SK-N-SH treated with all-trans-retinoic acid at 6 μM for 48 hours (cell line): ENCODE data around the gene BEST3.

ENCODE experiments used
- ATAC-seq: fragments of 200-7000 bp; cut with Tn5 transposase; 3 replicates; pipeline ENCODE4 v1.9.1; 2020; ENCODE audit warnings: mild to moderate bottlenecking, moderate library complexity
- ARNTL ChIP-seq: fragments of 450-650 bp; formaldehyde crosslinking; IDR thresholded peaks from 2 replicates; pipeline ENCODE4 v1.5.0; 2020; ENCODE audit warnings: low read depth, mild to moderate bottlenecking, moderate library complexity, borderline replicate concordance
- BACH2 ChIP-seq: fragments of 250-450 bp; sonication (Bioruptor Pico); IDR thresholded peaks from 2 replicates; pipeline ENCODE4 v1.9.0; 2021; ENCODE audit warnings: mild to moderate bottlenecking, borderline replicate concordance
- CREB5 ChIP-seq: fragments of 250-450 bp; sonication (Bioruptor Pico); IDR thresholded peaks from 2 replicates; pipeline ENCODE4 v1.5.1; 2020; ENCODE audit warnings: low read depth, mild to moderate bottlenecking, moderate library complexity
- CSDC2 ChIP-seq: fragments of 250-450 bp; sonication (Bioruptor Pico); IDR thresholded peaks from 2 replicates; pipeline ENCODE4 v1.5.0; 2020; ENCODE audit warnings: mild to moderate bottlenecking, moderate library complexity
- GLIS3 ChIP-seq: fragments of 250-450 bp; sonication (Bioruptor Pico); IDR thresholded peaks from 2 replicates; pipeline ENCODE4 v1.5.0; 2020; ENCODE audit warnings: mild to moderate bottlenecking, moderate library complexity
- ISL1 ChIP-seq: fragments of 250-450 bp; sonication (Bioruptor Pico); IDR thresholded peaks from 2 replicates; pipeline ENCODE4 v2.1.2; 2022; ENCODE audit warnings: mild to moderate bottlenecking, moderate library complexity
- OSR1 ChIP-seq: fragments of 250-450 bp; sonication (Bioruptor Pico); IDR thresholded peaks from 2 replicates; pipeline ENCODE4 v1.8.0; 2022; ENCODE audit warnings: moderate library complexity, mild to moderate bottlenecking, inconsistent platforms
- PATZ1 ChIP-seq: fragments of 250-450 bp; sonication (Bioruptor Pico); IDR thresholded peaks from 2 replicates; pipeline ENCODE4 v1.8.0; 2020; ENCODE audit warnings: mild to moderate bottlenecking, moderate library complexity, borderline replicate concordance
- PPARA ChIP-seq: fragments of 250-450 bp; sonication (Bioruptor Pico); IDR thresholded peaks from 2 replicates; pipeline ENCODE4 v1.5.0; 2020; ENCODE audit warnings: mild to moderate bottlenecking, borderline replicate concordance
- SNAI2 ChIP-seq: fragments of 250-450 bp; sonication (Bioruptor Pico); IDR thresholded peaks from 2 replicates; pipeline ENCODE4 v1.5.0; 2020; ENCODE audit warnings: mild to moderate bottlenecking, moderate library complexity
- TCF4 ChIP-seq: fragments of 250-450 bp; sonication (Bioruptor Pico); IDR thresholded peaks from 2 replicates; pipeline ENCODE4 v1.8.0; 2021; ENCODE audit warnings: mild to moderate bottlenecking, moderate library complexity, borderline replicate concordance
- TOX ChIP-seq: fragments of 250-450 bp; sonication (Bioruptor Pico); IDR thresholded peaks from 2 replicates; pipeline ENCODE4 v1.8.0; 2021; ENCODE audit warnings: mild to moderate bottlenecking, moderate library complexity, borderline replicate concordance
- ZC3H10 ChIP-seq: fragments of 250-450 bp; sonication (Bioruptor Pico); IDR thresholded peaks from 2 replicates; pipeline ENCODE4 v1.5.1; 2021; ENCODE audit warnings: mild to moderate bottlenecking, moderate library complexity
- ZFP30 ChIP-seq: fragments of 450-650 bp; formaldehyde crosslinking; IDR thresholded peaks from 2 replicates; pipeline ENCODE4 v1.5.0; 2022; ENCODE audit warnings: mild to moderate bottlenecking, moderate library complexity
- ZNF565 ChIP-seq: fragments of 450-650 bp; formaldehyde crosslinking; conservative IDR thresholded peaks from 2 replicates; pipeline ENCODE4 v1.5.0; 2020; ENCODE audit warnings: low read depth, mild to moderate bottlenecking, moderate library complexity
- ZNF70 ChIP-seq: fragments of 450-650 bp; formaldehyde crosslinking; IDR thresholded peaks from 2 replicates; pipeline ENCODE4 v1.5.0; 2020; ENCODE audit warnings: mild to moderate bottlenecking, moderate library complexity
- ZNF8 ChIP-seq: fragments of 450-650 bp; formaldehyde crosslinking; IDR thresholded peaks from 2 replicates; pipeline ENCODE4 v1.5.0; 2020; ENCODE audit warnings: mild to moderate bottlenecking, moderate library complexity
- TF ChIP-seq, protein P1 (sequence below): fragments of 250-450 bp; sonication (Bioruptor Pico); IDR thresholded peaks from 2 replicates; pipeline ENCODE4 v1.8.0; 2021; ENCODE audit warnings: low read depth, mild to moderate bottlenecking, moderate library complexity, borderline replicate concordance
- TF ChIP-seq, protein P2 (sequence below): fragments of 250-450 bp; sonication (Bioruptor Pico); IDR thresholded peaks from 2 replicates; pipeline ENCODE4 v1.5.0; 2020; ENCODE audit warnings: mild to moderate bottlenecking, moderate library complexity

Gene BEST3

DNA sequence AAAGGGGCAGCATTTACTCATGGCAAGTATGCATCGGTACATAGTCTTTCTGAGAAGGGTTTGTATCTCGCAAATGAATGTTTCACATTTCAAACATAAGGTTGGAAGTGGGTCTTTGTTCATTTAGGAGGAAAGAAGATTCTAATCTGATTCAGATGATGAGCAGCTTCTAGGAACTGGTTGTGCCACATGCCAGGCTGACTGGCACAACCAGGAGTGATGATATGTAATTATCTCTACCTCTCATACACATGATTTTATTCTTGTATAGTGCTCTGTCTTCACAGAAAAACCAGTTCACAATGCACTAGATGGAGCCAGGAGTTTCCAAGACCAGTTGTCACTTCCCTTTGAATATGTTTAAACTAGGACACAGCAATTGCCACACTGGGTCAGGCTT, 13.7 kb upstream of the BEST3 start:
- ATAC-seq: no peak

GRCh38 chr12:69708649-69709048, 9.5 kb upstream of the BEST3 start:
- ATAC-seq: no peak
- TF ChIP-seq CSDC2 (CRISPR knock-in tag) (no peak), TOX (CRISPR knock-in tag) (no peak), PATZ1 (CRISPR knock-in tag) (no peak)

More for the DNA sequence above, 13.7 kb upstream of the BEST3 start:
- no peak for TF ChIP-seq PATZ1 (CRISPR knock-in tag)

- ATAC-seq: no peak
- TF ChIP-seq OSR1 (CRISPR knock-in tag) (no peak), TOX (CRISPR knock-in tag) (no peak), ZC3H10 (CRISPR knock-in tag) (no peak), BACH2 (no peak), SNAI2 (CRISPR knock-in tag) (no peak), TCF4 (CRISPR knock-in tag) (no peak), CREB5 (CRISPR knock-in tag) (no peak), PPARA (CRISPR knock-in tag) (no peak)
- TF ChIP-seq, protein P1, sequence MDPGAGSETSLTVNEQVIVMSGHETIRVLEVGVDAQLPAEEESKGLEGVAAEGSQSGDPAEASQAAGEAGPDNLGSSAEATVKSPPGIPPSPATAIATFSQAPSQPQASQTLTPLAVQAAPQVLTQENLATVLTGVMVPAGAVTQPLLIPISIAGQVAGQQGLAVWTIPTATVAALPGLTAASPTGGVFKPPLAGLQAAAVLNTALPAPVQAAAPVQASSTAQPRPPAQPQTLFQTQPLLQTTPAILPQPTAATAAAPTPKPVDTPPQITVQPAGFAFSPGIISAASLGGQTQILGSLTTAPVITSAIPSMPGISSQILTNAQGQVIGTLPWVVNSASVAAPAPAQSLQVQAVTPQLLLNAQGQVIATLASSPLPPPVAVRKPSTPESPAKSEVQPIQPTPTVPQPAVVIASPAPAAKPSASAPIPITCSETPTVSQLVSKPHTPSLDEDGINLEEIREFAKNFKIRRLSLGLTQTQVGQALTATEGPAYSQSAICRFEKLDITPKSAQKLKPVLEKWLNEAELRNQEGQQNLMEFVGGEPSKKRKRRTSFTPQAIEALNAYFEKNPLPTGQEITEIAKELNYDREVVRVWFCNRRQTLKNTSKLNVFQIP (CRISPR knock-in tag): no peak
Observed at GRCh38 chr12:69704357-69704756, 5.3 kb upstream of the BEST3 start.

DNA sequence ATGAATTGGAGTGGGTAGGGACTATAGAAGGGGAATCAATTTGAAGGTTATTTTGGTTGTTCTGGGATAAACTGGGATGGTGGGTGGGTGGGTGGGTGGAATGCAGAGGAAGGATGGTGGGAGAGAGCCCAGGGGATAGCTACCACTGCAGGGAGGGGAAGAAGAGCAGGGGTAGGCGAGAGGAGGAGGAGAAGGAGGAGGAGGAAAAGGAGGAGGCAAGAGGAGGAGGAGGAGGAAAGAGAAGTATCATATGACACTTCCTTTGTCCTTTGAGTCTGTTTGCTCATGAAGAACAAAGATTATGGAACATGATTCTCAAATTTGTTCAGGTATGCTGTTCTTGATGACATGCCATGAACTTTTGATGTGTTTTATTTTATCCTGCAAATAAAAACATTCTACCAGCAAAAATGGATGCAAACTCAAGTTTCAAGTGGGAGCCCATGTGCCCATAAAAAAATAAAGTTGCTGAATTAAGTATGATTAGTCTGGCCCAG, 4.1 kb upstream of the BEST3 start:
- no peak for TF ChIP-seq ISL1
- ATAC-seq: no peak

- TF ChIP-seq, protein P1 (CRISPR knock-in tag): no peak
- no peak for TF ChIP-seq BACH2
- TF ChIP-seq ZNF8 (CRISPR knock-in tag): no peak
- TF ChIP-seq ARNTL (CRISPR knock-in tag): no peak
- no peak for ATAC-seq
Observed at GRCh38 chr12:69701826-69702225, 2.7 kb upstream of the BEST3 start.

DNA sequence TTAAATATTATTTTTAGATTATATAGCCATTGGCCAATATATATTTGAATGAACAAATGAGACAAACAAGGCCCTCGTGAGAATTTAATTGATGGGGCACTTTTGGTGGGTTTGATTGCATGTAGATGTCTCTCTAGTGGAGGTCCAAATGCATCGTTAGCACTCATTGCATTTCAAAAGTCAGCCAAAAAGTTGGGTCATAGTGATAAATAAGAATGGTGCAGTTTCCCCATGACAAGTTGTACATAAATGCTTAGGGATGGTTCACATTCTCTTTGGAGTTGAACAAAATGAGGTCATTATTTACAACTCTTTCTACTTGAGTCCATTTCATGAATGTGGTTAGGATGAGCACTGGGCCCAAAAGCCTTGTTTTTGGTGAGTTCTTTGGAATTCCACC, 1.0 kb downstream of the BEST3 start:
- TF ChIP-seq, protein P1 (CRISPR knock-in tag): no peak
- TF ChIP-seq ZNF8 (CRISPR knock-in tag): no peak
- TF ChIP-seq BACH2: no peak
- no peak for TF ChIP-seq TCF4 (CRISPR knock-in tag)
- TF ChIP-seq, protein P2, sequence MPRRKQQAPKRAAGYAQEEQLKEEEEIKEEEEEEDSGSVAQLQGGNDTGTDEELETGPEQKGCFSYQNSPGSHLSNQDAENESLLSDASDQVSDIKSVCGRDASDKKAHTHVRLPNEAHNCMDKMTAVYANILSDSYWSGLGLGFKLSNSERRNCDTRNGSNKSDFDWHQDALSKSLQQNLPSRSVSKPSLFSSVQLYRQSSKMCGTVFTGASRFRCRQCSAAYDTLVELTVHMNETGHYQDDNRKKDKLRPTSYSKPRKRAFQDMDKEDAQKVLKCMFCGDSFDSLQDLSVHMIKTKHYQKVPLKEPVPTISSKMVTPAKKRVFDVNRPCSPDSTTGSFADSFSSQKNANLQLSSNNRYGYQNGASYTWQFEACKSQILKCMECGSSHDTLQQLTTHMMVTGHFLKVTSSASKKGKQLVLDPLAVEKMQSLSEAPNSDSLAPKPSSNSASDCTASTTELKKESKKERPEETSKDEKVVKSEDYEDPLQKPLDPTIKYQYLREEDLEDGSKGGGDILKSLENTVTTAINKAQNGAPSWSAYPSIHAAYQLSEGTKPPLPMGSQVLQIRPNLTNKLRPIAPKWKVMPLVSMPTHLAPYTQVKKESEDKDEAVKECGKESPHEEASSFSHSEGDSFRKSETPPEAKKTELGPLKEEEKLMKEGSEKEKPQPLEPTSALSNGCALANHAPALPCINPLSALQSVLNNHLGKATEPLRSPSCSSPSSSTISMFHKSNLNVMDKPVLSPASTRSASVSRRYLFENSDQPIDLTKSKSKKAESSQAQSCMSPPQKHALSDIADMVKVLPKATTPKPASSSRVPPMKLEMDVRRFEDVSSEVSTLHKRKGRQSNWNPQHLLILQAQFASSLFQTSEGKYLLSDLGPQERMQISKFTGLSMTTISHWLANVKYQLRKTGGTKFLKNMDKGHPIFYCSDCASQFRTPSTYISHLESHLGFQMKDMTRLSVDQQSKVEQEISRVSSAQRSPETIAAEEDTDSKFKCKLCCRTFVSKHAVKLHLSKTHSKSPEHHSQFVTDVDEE (CRISPR knock-in tag): no peak
- TF ChIP-seq GLIS3: no peak
- no peak for TF ChIP-seq ZNF70 (CRISPR knock-in tag)
- TF ChIP-seq ZNF565: no peak
- no peak for TF ChIP-seq PPARA (CRISPR knock-in tag)
- TF ChIP-seq OSR1 (CRISPR knock-in tag): no peak
- no peak for TF ChIP-seq TOX (CRISPR knock-in tag)
- no peak for TF ChIP-seq ZFP30 (CRISPR knock-in tag)
- ATAC-seq: no peak
